Pancreas (tissue), 10 donors: ENCODE measurements around the gene TMPRSS11E. TPM values are rescaled to one million over a fixed set of nuclear protein-coding genes. Genes with fewer than 3 reads are reported as not detected.
"Not testable (repeated sequence)": the region's sequence is repeated elsewhere in the genome, so short reads cannot be mapped to it uniquely, and the experiment has no call there.

Experiments
- ATAC-seq, 4 donors: fragments of 200-7000 bp; cut with Tn5 transposase; one replicate each; pipeline versions ENCODE4 v1.8.0 to v1.9.1; 2020; ENCODE audit warnings: mild to moderate bottlenecking in 4 of 4, moderate library complexity in 4 of 4
- DNase-seq, 6 donors: peaks; one replicate each; pipeline ENCODE4 v3.0.0-alpha.2; 2020
- FAIRE-seq: peaks from 2 replicates; lab custom pipeline; 2012; peaks lifted over from hg19 to GRCh38; lab: Jason Lieb, UNC
- H3K27ac ChIP-seq, 4 donors: fragments of 200-600 bp; sonication (generic); 1 replicate in 3 of 4; 2 replicates in 1 of 4; pipeline versions ENCODE4 v1.5.0 to v1.8.0; 2020
- H3K27me3 ChIP-seq, 4 donors: fragments of 200-600 bp; one replicate each; pipeline ENCODE4 v1.8.0; 2021
- H3K36me3 ChIP-seq, 3 donors: fragments of 200-600 bp; sonication (generic) in 1 of 3; one replicate each; pipeline versions ENCODE4 v1.5.0 to v1.8.0; 2020 to 2021
- H3K4me1 ChIP-seq, 3 donors: fragments of 200-600 bp; one replicate each; pipeline ENCODE4 v1.8.0; 2021
- H3K4me3 ChIP-seq, 4 donors: fragments of 200-600 bp; sonication (generic) in 2 of 4; one replicate each; pipeline versions ENCODE4 v1.5.0 to v1.8.0; 2020 to 2021
- H3K9me3 ChIP-seq, 4 donors: fragments of 200-600 bp; one replicate each; pipeline ENCODE4 v1.8.0; 2021
- CTCF ChIP-seq, 4 donors: fragments of 200-600 bp; sonication (generic) in 3 of 4; IDR thresholded peaks; one replicate each; pipeline versions ENCODE4 v1.5.0 to v1.8.0; 2021; ENCODE audit warnings: antibody characterized with exemption in 4 of 4
- WGBS, 2 donors: extraction: QIAGEN DNeasy Blood & Tissue Kit; methylation state at CpG; one replicate each; pipeline ENCODE4 v1.1.7; 2013; 5-methylcytosine and 5-hydroxymethylcytosine counted together
- intact Hi-C, 3 donors: fragments of 100-400 bp; cut with DNase I; formaldehyde crosslinking; loops; one replicate each; pipeline versions ENCODE4 v1.11.1 to v1.14.2; 2022
- polyA plus RNA-seq, 2 donors: library from polyadenylated mRNA; stranded (reverse); fragments of 200-250 nt; gene quantifications; one replicate each; pipeline ENCODE4 v1.2.3, GENCODE V29; 2013
- total RNA-seq, 6 donors: library from RNA; stranded (reverse); fragmentation: NEBNext Ultra II Directional in 4 of 6; extraction: Animal tissue kit (Norgen Biotek cat#: 25700) in 4 of 6; gene quantifications; one replicate each; pipeline versions ENCODE4 v1.2.1 to v1.2.4, GENCODE V29; 2021 to 2023
- donor health status: healthy with polysubstance abuse.
- donor health status: DM: no; HTN: no; CAD: no; lungs with moderate emphysema.
- donor health status: DM: no; HTN: no; CAD: no.
- donor health status: control.
- donor health status: control.
- donor health status: Bipolar disorder and iron deficiency.
- donor health status: DM: yes; HTN: yes; CAD: no.
- donor health status: DM: no; HTN: no; CAD: no.
- donor health status: DM: no; HTN: no; CAD: no.
- donor health status: DM: yes; HTN: yes; CAD: no.

TMPRSS11E gene
- total and polyA plus RNA-seq, 8 donors = 0.20 to 1.0 (median 0.64) TPM; not detected in 2

- Histone ChIP-seq H3K4me3 (no peak overlapping the region), H3K27ac (no peak overlapping the region), H3K9me3 (no peaks in the 10 kb centered on the region), H3K4me1 (no peaks in the 10 kb centered on the region), H3K27me3 (no peaks in the 10 kb centered on the region), H3K36me3 (no peaks in the 10 kb centered on the region)
- FAIRE-seq (no peak), ATAC-seq (peak in 1 of 4 donors; percentile 58), DNase-seq (no peak)
- WGBS, 2 donors = 74% methylated on average over 1 of the region's 1 CpG; no CpG with 5 or more reads in 1 of the 2 donors
- no peak for TF ChIP-seq CTCF (IDR thresholded peaks at IDR 0.05)
- intact Hi-C loops = no loop called here
Measured at GRCh38 chr4:68518889-68519288, 71.6 kb downstream of the TMPRSS11E start.

- no peak for FAIRE-seq
- Histone ChIP-seq H3K36me3 (no peaks in the 10 kb centered on the region), H3K9me3 (no peaks in the 10 kb centered on the region), H3K4me3 (no peak overlapping the region), H3K27ac (no peak overlapping the region), H3K27me3 (no peaks in the 10 kb centered on the region), H3K4me1 (no peaks in the 10 kb centered on the region)
- ATAC-seq = no peak
- DNase-seq = no peak
- WGBS, 2 donors = 76% methylated on average over 2 of the region's 2 CpGs; no CpG with 5 or more reads in 1 of the 2 donors
- intact Hi-C loops = no loop called here
- TF ChIP-seq CTCF (IDR thresholded peaks at IDR 0.05) = no peak
Measured at GRCh38 chr4:68520985-68521384, 73.7 kb downstream of the TMPRSS11E start.

GRCh38 chr4:68522232-68522631, 75.0 kb downstream of the TMPRSS11E start:
- H3K9me3 ChIP-seq, H3K4me3 ChIP-seq, H3K27me3 ChIP-seq, H3K27ac ChIP-seq, DNase-seq, ATAC-seq, FAIRE-seq, H3K4me1 ChIP-seq, intact Hi-C loops, H3K36me3 ChIP-seq: not testable (repeated sequence)
- WGBS, 2 donors = 48% methylated on average over 1 of the region's 1 CpG; no CpG with 5 or more reads in 1 of the 2 donors

GRCh38 chr4:68535974-68536373, 88.7 kb downstream of the TMPRSS11E start:
- no peaks in the 10 kb centered on the region for H3K36me3 ChIP-seq
- no peak overlapping the region for H3K27ac ChIP-seq
- FAIRE-seq (no peak), DNase-seq (no peak), ATAC-seq (no peak)
- WGBS, 2 donors = 80% methylated on average over 6 of the region's 6 CpGs; no CpG with 5 or more reads in 1 of the 2 donors
- no peaks in the 10 kb centered on the region for H3K9me3 ChIP-seq
- no peak overlapping the region for H3K4me3 ChIP-seq
- no peaks in the 10 kb centered on the region for H3K4me1 ChIP-seq
- no peak for TF ChIP-seq CTCF (IDR thresholded peaks at IDR 0.05)
- intact Hi-C loops = no loop called here
- H3K27me3 ChIP-seq = no peaks in the 10 kb centered on the region

- DNase-seq (no peak), FAIRE-seq (no peak), ATAC-seq (no peak)
- 92% methylated on average over 3 of the region's 3 CpGs; no CpG with 5 or more reads in 1 of the 2 donors for WGBS, 2 donors
- Histone ChIP-seq H3K4me1 (no peaks in the 10 kb centered on the region), H3K4me3 (no peak overlapping the region), H3K9me3 (no peaks in the 10 kb centered on the region), H3K36me3 (no peaks in the 10 kb centered on the region), H3K27ac (no peak overlapping the region), H3K27me3 (no peaks in the 10 kb centered on the region)
- intact Hi-C loops = no loop called here
- no peak for TF ChIP-seq CTCF (IDR thresholded peaks at IDR 0.05)
Measured at GRCh38 chr4:68536375-68536774, 89.1 kb downstream of the TMPRSS11E start.

- intact Hi-C loops, H3K27me3 ChIP-seq, H3K4me3 ChIP-seq, H3K4me1 ChIP-seq, H3K36me3 ChIP-seq, FAIRE-seq, DNase-seq, H3K27ac ChIP-seq, H3K9me3 ChIP-seq, ATAC-seq: not testable (repeated sequence)
- WGBS, 2 donors = 81% methylated on average over 13 of the region's 13 CpGs; no CpG with 5 or more reads in 1 of the 2 donors
Measured at GRCh38 chr4:68542742-68543141, 95.5 kb downstream of the TMPRSS11E start.

Other genes with a start within 250 kb of the TMPRSS11E start
- not detected for gene TMPRSS11B, start 201.8 kb upstream of the TMPRSS11E start, total RNA-seq
- under 1 TPM in 1 of 2 donors, not detected in 1; 0.07 TPM for gene TMPRSS11B, start 201.8 kb upstream of the TMPRSS11E start, polyA plus RNA-seq
- 10 to 100 TPM; 31.5 to 58.8 (median 37.9) TPM for gene YTHDC1, start 97.4 kb upstream of the TMPRSS11E start, total RNA-seq
- 10 to 100 TPM; 31.1 to 43.5 TPM for gene YTHDC1, start 97.4 kb upstream of the TMPRSS11E start, polyA plus RNA-seq
- 1 to 10 TPM in 1 of 6 donors, under 1 TPM in 5; 0.19 to 1.1 (median 0.42) TPM for gene UGT2B17, start 128.9 kb downstream of the TMPRSS11E start, total RNA-seq
- gene UGT2B17, start 128.9 kb downstream of the TMPRSS11E start, polyA plus RNA-seq = under 1 TPM; 0.11 to 0.49 TPM
- gene UGT2B15, start 223.2 kb downstream of the TMPRSS11E start, total RNA-seq = 10 to 100 TPM in 4 of 6 donors, 1 to 10 TPM in 2; 6.0 to 55.5 (median 18.6) TPM
- gene UGT2B15, start 223.2 kb downstream of the TMPRSS11E start, polyA plus RNA-seq = 10 to 100 TPM in 1 of 2 donors, 1 to 10 TPM in 1; 4.1 to 40.6 TPM